H1 (cell line): ENCODE measurements around the gene COX10. TPM values are rescaled to one million over a fixed set of nuclear protein-coding genes. Genes with fewer than 3 reads are reported as not detected.

Experiments
- CTCF ChIA-PET: fragments of 300-600 bp; sonication (Branson Sonifier 250); formaldehyde crosslinking; loops from one replicate; lab custom pipeline; 2021; ENCODE audit not compliant: partially characterized antibody; lab: Charles Lee
- POLR2A ChIA-PET: fragments of 300-600 bp; sonication (Branson Sonifier 250); formaldehyde crosslinking; loops from one replicate; lab custom pipeline; 2021; ENCODE audit warnings: inconsistent platforms; ENCODE audit not compliant: partially characterized antibody; lab: Charles Lee
- DNase-seq, 2 experiments: peaks; one replicate each; pipeline versions ENCODE4 v3.0.0 to v3.0.0-alpha.2; 2010 to 2022; ENCODE audit warnings: low spot score in 2 of 2, low read depth in 1 of 2, mixed read lengths in 1 of 2
- FAIRE-seq: peaks from 2 replicates; lab custom pipeline; 2011; peaks lifted over from hg19 to GRCh38; lab: Jason Lieb, UNC
- H2AFZ ChIP-seq: 2 replicates; pipeline ENCODE4 v1.8.1; 2012; ENCODE audit warnings: low read length, inconsistent platforms
- H2AK5ac ChIP-seq: 2 replicates; pipeline ENCODE4 v1.6.1; 2013; ENCODE audit warnings: low read depth, low read length
- H2BK120ac ChIP-seq: replicated peaks from 2 replicates; pipeline ENCODE3; 2013; ENCODE audit warnings: low read depth, low read length, inconsistent platforms
- H2BK12ac ChIP-seq: 2 replicates; pipeline ENCODE4 v1.6.1; 2013; ENCODE audit warnings: low read depth, low read length
- H2BK15ac ChIP-seq: 2 replicates; pipeline ENCODE4 v1.6.1; 2013; ENCODE audit warnings: low read length
- H2BK20ac ChIP-seq: 2 replicates; pipeline ENCODE4 v1.6.1; 2013; ENCODE audit warnings: low read length
- H2BK5ac ChIP-seq: 2 replicates; pipeline ENCODE4 v1.6.1; 2013; ENCODE audit warnings: low read depth, low read length
- H3K14ac ChIP-seq: 2 replicates; pipeline ENCODE4 v1.6.1; 2013; ENCODE audit warnings: inconsistent platforms; ENCODE audit not compliant: insufficient read length
- H3K18ac ChIP-seq: 2 replicates; pipeline ENCODE4 v1.6.1; 2013; ENCODE audit warnings: low read length; ENCODE audit errors: extremely low read depth
- H3K23ac ChIP-seq: 2 replicates; pipeline ENCODE4 v1.6.1; 2013; ENCODE audit warnings: inconsistent platforms; ENCODE audit not compliant: insufficient read length
- H3K23me2 ChIP-seq: 2 replicates; pipeline ENCODE4 v1.6.1; 2013; ENCODE audit warnings: low read depth, low read length
- H3K27ac ChIP-seq: 2 replicates; pipeline ENCODE4 v1.6.1; 2011; ENCODE audit warnings: low read depth, low read length, inconsistent platforms
- H3K27me3 ChIP-seq, 4 experiments: replicated peaks in 1 of 4; 1 replicate in 1 of 4; 2 replicates in 3 of 4; pipeline versions ENCODE4 v1.6.1 to v1.8.1; 2011 to 2013; ENCODE audit warnings: low read length in 3 of 4, mild to moderate bottlenecking in 3 of 4, inconsistent platforms in 2 of 4, mixed read lengths in 2 of 4, moderate library complexity in 1 of 4; ENCODE audit not compliant: control insufficient read depth in 3 of 4, insufficient read depth in 3 of 4; ENCODE audit errors: extremely low read depth in 1 of 4
- H3K36me3 ChIP-seq, 4 experiments: 2 replicates each; pipeline versions ENCODE4 v1.6.1 to v1.8.1; 2011 to 2013; ENCODE audit warnings: mild to moderate bottlenecking in 4 of 4, low read length in 3 of 4, moderate library complexity in 2 of 4, control low read depth in 1 of 4, inconsistent platforms in 1 of 4; ENCODE audit not compliant: insufficient read depth in 4 of 4, control insufficient read depth in 2 of 4
- H3K4ac ChIP-seq: replicated peaks from 2 replicates; pipeline ENCODE3; 2013; ENCODE audit warnings: low read length, low read depth, mixed read lengths, inconsistent platforms; ENCODE audit not compliant: insufficient read length
- H3K4me1 ChIP-seq, 4 experiments: replicated peaks in 1 of 4; 1 replicate in 1 of 4; 2 replicates in 3 of 4; pipeline versions ENCODE4 v1.6.1 to v1.8.1; 2011 to 2013; ENCODE audit warnings: low read length in 3 of 4, inconsistent platforms in 2 of 4, mixed read lengths in 1 of 4; ENCODE audit not compliant: insufficient read depth in 4 of 4, control insufficient read depth in 3 of 4
- H3K4me2 ChIP-seq, 2 experiments: 2 replicates each; pipeline versions ENCODE4 v1.6.1 to v1.8.1; 2011 to 2013; ENCODE audit warnings: low read depth in 2 of 2, low read length in 2 of 2, control low read depth in 1 of 2, inconsistent platforms in 1 of 2, mild to moderate bottlenecking in 1 of 2; ENCODE audit not compliant: insufficient read depth in 1 of 2
- H3K4me3 ChIP-seq, 4 experiments: fragments of 200-600, 300-600 bp in 1 of 4; sonication (generic), shearing (Covaris generic), sonication (Bioruptor Twin) in 1 of 4; 2 replicates each; pipeline versions ENCODE4 v1.5.1 to v1.8.1; 2011 to 2016; ENCODE audit warnings: low read length in 4 of 4, low read depth in 3 of 4, control low read depth in 2 of 4, inconsistent platforms in 2 of 4, mild to moderate bottlenecking in 2 of 4, mixed read lengths in 1 of 4, moderate library complexity in 1 of 4; ENCODE audit not compliant: insufficient read depth in 2 of 4; ENCODE audit errors: extremely low read depth in 1 of 4
- H3K56ac ChIP-seq: replicated peaks from 2 replicates; pipeline ENCODE3; 2013; ENCODE audit warnings: low read depth, mild to moderate bottlenecking, mixed read lengths, low read length, inconsistent platforms; ENCODE audit not compliant: insufficient read length
- H3K79me1 ChIP-seq: 2 replicates; pipeline ENCODE4 v1.6.1; 2013; ENCODE audit warnings: low read depth, low read length, control low read depth
- H3K79me2 ChIP-seq, 2 experiments: 2 replicates each; pipeline versions ENCODE4 v1.6.1 to v1.8.1; 2012 to 2013; ENCODE audit warnings: low read length in 2 of 2, mild to moderate bottlenecking in 2 of 2, inconsistent platforms in 1 of 2; ENCODE audit not compliant: insufficient read depth in 2 of 2, control insufficient read depth in 1 of 2
- H3K9ac ChIP-seq, 4 experiments: replicated peaks in 1 of 4; 1 replicate in 1 of 4; 2 replicates in 3 of 4; pipeline versions ENCODE4 v1.6.1 to v1.8.1; 2011 to 2013; ENCODE audit warnings: low read depth in 3 of 4, low read length in 3 of 4, control low read depth in 2 of 4, mild to moderate bottlenecking in 2 of 4, moderate library complexity in 2 of 4, inconsistent platforms in 1 of 4; ENCODE audit errors: extremely low read depth in 1 of 4
- H3K9me3 ChIP-seq, 2 experiments: 2 replicates each; pipeline versions ENCODE4 v1.6.1 to v1.8.1; 2012 to 2013; ENCODE audit warnings: mild to moderate bottlenecking in 2 of 2, moderate library complexity in 2 of 2, control low read depth in 1 of 2, inconsistent platforms in 1 of 2, low read depth in 1 of 2, low read length in 1 of 2, mixed read lengths in 1 of 2; ENCODE audit not compliant: insufficient read depth in 2 of 2
- H4K20me1 ChIP-seq, 2 experiments: replicated peaks in 1 of 2; 2 replicates each; pipeline versions ENCODE3 to v1.8.1; 2011 to 2013; ENCODE audit warnings: inconsistent platforms in 2 of 2, low read length in 2 of 2, mild to moderate bottlenecking in 1 of 2; ENCODE audit not compliant: insufficient read depth in 2 of 2, control insufficient read depth in 1 of 2
- H4K5ac ChIP-seq: 2 replicates; pipeline ENCODE4 v1.6.1; 2013; ENCODE audit warnings: low read length, low read depth, mixed read lengths, inconsistent platforms; ENCODE audit not compliant: insufficient read length
- H4K8ac ChIP-seq: 2 replicates; pipeline ENCODE4 v1.8.0; 2013; ENCODE audit warnings: mild to moderate bottlenecking, moderate library complexity, low read length, inconsistent platforms; ENCODE audit not compliant: insufficient read depth; ENCODE audit errors: extremely low read depth
- H4K91ac ChIP-seq: replicated peaks from 2 replicates; pipeline ENCODE3; 2013; ENCODE audit warnings: low read length, mixed read lengths, inconsistent platforms; ENCODE audit not compliant: insufficient read length
- BCL11A ChIP-seq, 2 experiments: IDR thresholded peaks; one replicate each; pipeline ENCODE4 v1.6.1; 2011; ENCODE audit warnings: low read depth in 2 of 2, low read length in 2 of 2, mild to moderate bottlenecking in 2 of 2
- CBX5 ChIP-seq: fragments of 300-800, 300-1000 bp; sonication (generic); IDR thresholded peaks from 2 replicates; pipeline ENCODE4 v1.7.1; 2016; ENCODE audit warnings: antibody characterized with exemption, low read length, low read depth
- EGR1 ChIP-seq: IDR thresholded peaks from 2 replicates; pipeline ENCODE4 v1.6.1; 2011; ENCODE audit warnings: low read depth, low read length, borderline replicate concordance
- PHF8 ChIP-seq: fragments of 200-600 bp; sonication (generic); conservative IDR thresholded peaks from 2 replicates; pipeline ENCODE4 v1.7.1; 2012; ENCODE audit warnings: low read depth, mild to moderate bottlenecking, inconsistent platforms, low read length, moderate library complexity
- RBBP5 ChIP-seq: IDR thresholded peaks from 2 replicates; pipeline ENCODE4 v1.7.1; 2012; ENCODE audit warnings: low read depth, mild to moderate bottlenecking, inconsistent platforms, low read length, moderate library complexity, borderline replicate concordance
- RFX5 ChIP-seq: IDR thresholded peaks from 2 replicates; pipeline ENCODE4 v1.6.1; 2011; ENCODE audit warnings: low read depth, low read length, improper control_type of control experiment, borderline replicate concordance
- TBP ChIP-seq: IDR thresholded peaks from 2 replicates; pipeline ENCODE4 v1.6.1; 2011; ENCODE audit warnings: low read depth, low read length, improper control_type of control experiment
- ZNF274 ChIP-seq: IDR thresholded peaks from 2 replicates; pipeline ENCODE4 v1.7.0; 2012; ENCODE audit warnings: low read length, borderline replicate concordance; ENCODE audit errors: extremely low read depth
- WGBS, 2 experiments: shearing (Covaris generic) in 1 of 2; methylation state at CpG; one replicate each; pipeline versions ENCODE4 v1.1.6 to v1.1.7; 2013 to 2015; ENCODE audit warnings: low lambda C conversion rate in 2 of 2, mixed read lengths in 2 of 2, inconsistent platforms in 1 of 2, low coverage in 1 of 2, missing lambda C conversion rate in 1 of 2; ENCODE audit not compliant: insufficient replicate concordance in 2 of 2, insufficient coverage in 1 of 2, insufficient read length in 1 of 2; ENCODE audit errors: extremely low coverage in 1 of 2, missing lambda C conversion rate in 1 of 2; 5-methylcytosine and 5-hydroxymethylcytosine counted together
- polyA plus RNA-seq, 7 experiments: library from polyadenylated mRNA; depleted of rRNA in 3 of 7; stranded (reverse) in 5 of 7; unstranded in 2 of 7; fragments of >200 nt in 5 of 7; fragments of 200-250 nt in 2 of 7; gene quantifications; 1 replicate in 5 of 7; 2 replicates in 1 of 7; 4 replicates in 1 of 7; pipeline versions ENCODE4 v1.2.1 to v1.2.3, GENCODE V29; 2011 to 2013; ENCODE audit warnings: missing spikeins in 2 of 7, mixed read lengths in 2 of 7
- total RNA-seq: library from RNA; stranded (reverse); fragmentation: NEBNext Ultra II Directional; extraction: Animal tissue kit (Norgen Biotek cat#: 25700); gene quantifications from 2 replicates; pipeline ENCODE4 v1.2.1, GENCODE V29; 2021
- TF ChIP-seq, protein P1 (sequence below), 3 experiments: IDR thresholded peaks; 1 replicate in 2 of 3; 2 replicates in 1 of 3; pipeline versions ENCODE4 v1.5.1 to v1.6.1; 2011; ENCODE audit warnings: low read length in 3 of 3, mild to moderate bottlenecking in 3 of 3, inconsistent platforms in 2 of 3, low read depth in 1 of 3, moderate library complexity in 1 of 3; ENCODE audit not compliant: insufficient read depth in 1 of 3; ENCODE audit errors: control extremely low read depth in 1 of 3

Gene COX10
- total and polyA plus RNA-seq, 2 of the 8 experiments (the other 6 are each of a cell fraction or from before 2014, with no cell fraction given) = 18.0 to 23.0 TPM

DNA sequence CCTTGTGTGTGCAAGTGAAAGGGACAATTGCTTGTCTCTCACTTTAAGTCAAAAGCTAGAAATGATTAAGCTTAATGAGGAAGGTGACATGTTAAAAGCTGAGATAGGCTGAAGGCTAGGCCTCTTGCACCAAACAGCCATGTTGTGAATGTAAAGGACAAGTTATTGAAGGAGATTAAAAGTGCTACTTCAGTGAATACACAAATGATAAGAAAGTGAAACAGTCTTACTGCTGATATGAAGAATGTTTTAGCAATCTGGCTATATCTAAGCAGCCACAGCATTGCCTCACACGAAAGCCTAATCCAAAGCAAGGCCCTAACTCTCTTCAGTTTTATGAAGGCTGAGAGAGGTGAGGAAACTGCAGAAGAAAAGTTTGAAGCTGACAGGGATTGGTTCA, 96.3 kb downstream of the COX10 start:
- no peaks in the 10 kb centered on the region; a peak in 1 of 7 replicates for H3K4me1 ChIP-seq
- no peak overlapping the region for H2AK5ac ChIP-seq
- no peak for DNase-seq
- H3K36me3 ChIP-seq = peaks cover 0 to 7% (median 0%) of the 10 kb centered on the region in 4 experiments; a peak in 2 of 8 replicates
- ChIA-PET POLR2A (interaction anchor here (0.5 kb wide), 1 partner anchor 513 kb away, joined by 3 read pairs; no protein-coding TSS in a partner anchor), CTCF (interaction anchor here (0.5 kb wide), 1 partner anchor 183 kb away, joined by 3 read pairs; no protein-coding TSS in a partner anchor)
- WGBS, 2 experiments = 84% methylated on average over 1 of the region's 1 CpG; no CpG with 5 or more reads in 1 of the 2 experiments
- H3K27me3 ChIP-seq = no peaks in the 10 kb centered on the region
- H2BK120ac ChIP-seq = no peak overlapping the region
- H3K9ac ChIP-seq = no peak overlapping the region
- no peak overlapping the region for H3K23ac ChIP-seq
- H3K27ac ChIP-seq = no peak overlapping the region
- no peak overlapping the region for H2BK5ac ChIP-seq
- no peak overlapping the region for H3K4me3 ChIP-seq
- H4K8ac ChIP-seq = no peak overlapping the region
- H3K18ac ChIP-seq = no peak overlapping the region
- no peak overlapping the region for H2BK15ac ChIP-seq
- H4K20me1 ChIP-seq = no peaks in the 10 kb centered on the region
- H3K4me2 ChIP-seq = no peak overlapping the region
- peaks cover 18 to 19% of the 10 kb centered on the region in 2 experiments for H3K9me3 ChIP-seq
- no peak for TF ChIP-seq PHF8
- TF ChIP-seq TBP = no peak
- TF ChIP-seq RBBP5 = no peak
- no peak for TF ChIP-seq EGR1
- TF ChIP-seq, protein P1, sequence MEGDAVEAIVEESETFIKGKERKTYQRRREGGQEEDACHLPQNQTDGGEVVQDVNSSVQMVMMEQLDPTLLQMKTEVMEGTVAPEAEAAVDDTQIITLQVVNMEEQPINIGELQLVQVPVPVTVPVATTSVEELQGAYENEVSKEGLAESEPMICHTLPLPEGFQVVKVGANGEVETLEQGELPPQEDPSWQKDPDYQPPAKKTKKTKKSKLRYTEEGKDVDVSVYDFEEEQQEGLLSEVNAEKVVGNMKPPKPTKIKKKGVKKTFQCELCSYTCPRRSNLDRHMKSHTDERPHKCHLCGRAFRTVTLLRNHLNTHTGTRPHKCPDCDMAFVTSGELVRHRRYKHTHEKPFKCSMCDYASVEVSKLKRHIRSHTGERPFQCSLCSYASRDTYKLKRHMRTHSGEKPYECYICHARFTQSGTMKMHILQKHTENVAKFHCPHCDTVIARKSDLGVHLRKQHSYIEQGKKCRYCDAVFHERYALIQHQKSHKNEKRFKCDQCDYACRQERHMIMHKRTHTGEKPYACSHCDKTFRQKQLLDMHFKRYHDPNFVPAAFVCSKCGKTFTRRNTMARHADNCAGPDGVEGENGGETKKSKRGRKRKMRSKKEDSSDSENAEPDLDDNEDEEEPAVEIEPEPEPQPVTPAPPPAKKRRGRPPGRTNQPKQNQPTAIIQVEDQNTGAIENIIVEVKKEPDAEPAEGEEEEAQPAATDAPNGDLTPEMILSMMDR (IDR thresholded peaks at IDR 0.05; ENCODE audit: control extremely low read depth in 1 of 3, insufficient read depth in 1 of 3, low read depth in 1 of 3, low read length in 3 of 3) = no peak
- no peak for TF ChIP-seq RFX5
- no peak for TF ChIP-seq CBX5
- no peak for TF ChIP-seq ZNF274
- no peak for TF ChIP-seq BCL11A (IDR thresholded peaks at IDR 0.05; ENCODE audit: low read depth in 2 of 2, low read length in 2 of 2)
- TF ChIP-seq, all 59 proteins: peak for 0
- H2AFZ ChIP-seq = no peak overlapping the region
- H2BK12ac ChIP-seq = no peak overlapping the region
- H3K79me2 ChIP-seq = no peaks in the 10 kb centered on the region
- H3K23me2 ChIP-seq = no peaks in the 10 kb centered on the region; the same call in 1 of the 2 replicates
- no peak overlapping the region for H3K14ac ChIP-seq
- H4K91ac ChIP-seq = no peak overlapping the region
- no peak overlapping the region for H3K4ac ChIP-seq
- H3K56ac ChIP-seq = no peak overlapping the region
- H2BK20ac ChIP-seq = no peak overlapping the region
- FAIRE-seq = no peak
- no peak overlapping the region for H4K5ac ChIP-seq
- no peaks in the 10 kb centered on the region; the same call in 1 of the 2 replicates for H3K79me1 ChIP-seq
